Stimulated activated CD4-positive, alpha-beta T cell treated with anti-CD3 and anti-CD28 coated beads, TNF-alpha, amount 100 ng/mL, for 48 hours (primary cell): ENCODE results near the gene OSBP2.
"Not testable (repeated sequence)": the region's sequence is repeated elsewhere in the genome, so short reads cannot be mapped to it uniquely, and the experiment has no call there.

Experiments used
- DNase-seq, 3 donors: peaks; one replicate each; pipeline ENCODE4 v3.0.0-alpha.2; 2020; ENCODE audit warnings: low read depth in 3 of 3

OSBP2 gene

DNA sequence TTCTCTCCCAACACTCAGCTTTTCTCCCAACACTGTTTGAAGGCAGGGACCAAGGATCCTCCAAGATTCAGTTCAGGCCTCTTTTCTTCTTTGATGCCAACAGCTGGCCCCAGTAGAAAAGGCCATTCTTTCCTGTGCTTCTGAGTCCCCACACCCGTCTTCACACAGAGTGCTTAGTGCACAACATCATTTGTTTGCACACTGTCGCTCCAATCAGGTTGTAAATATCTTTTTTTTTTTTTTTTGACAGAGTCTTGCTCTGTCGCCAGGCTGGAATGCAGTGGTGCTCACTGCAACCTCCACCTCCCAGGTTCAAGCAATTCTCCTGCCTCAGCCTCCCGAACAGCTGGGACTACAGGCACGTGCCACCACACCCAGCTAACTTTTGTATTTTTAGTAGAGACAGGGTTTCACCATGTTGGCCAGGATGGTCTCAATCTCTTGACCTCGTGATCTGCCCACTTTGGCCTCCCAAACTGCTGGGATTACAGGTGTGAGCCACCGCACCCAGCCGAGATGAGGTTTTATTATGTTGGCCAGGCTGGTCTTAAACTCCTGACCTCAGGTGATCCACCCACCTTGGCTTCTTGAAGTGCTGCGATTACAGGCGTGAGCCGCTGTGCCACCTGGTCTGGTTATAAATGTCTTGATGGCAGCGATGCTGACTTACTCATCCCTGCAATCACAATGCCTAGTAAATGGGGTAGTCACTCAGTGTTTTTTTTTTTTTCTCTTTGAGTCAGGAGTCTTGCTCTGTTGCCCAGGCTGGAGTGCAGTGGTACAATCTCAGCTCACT, 14.6 kb upstream of the OSBP2 start:
- DNase-seq: not testable (repeated sequence)

DNA sequence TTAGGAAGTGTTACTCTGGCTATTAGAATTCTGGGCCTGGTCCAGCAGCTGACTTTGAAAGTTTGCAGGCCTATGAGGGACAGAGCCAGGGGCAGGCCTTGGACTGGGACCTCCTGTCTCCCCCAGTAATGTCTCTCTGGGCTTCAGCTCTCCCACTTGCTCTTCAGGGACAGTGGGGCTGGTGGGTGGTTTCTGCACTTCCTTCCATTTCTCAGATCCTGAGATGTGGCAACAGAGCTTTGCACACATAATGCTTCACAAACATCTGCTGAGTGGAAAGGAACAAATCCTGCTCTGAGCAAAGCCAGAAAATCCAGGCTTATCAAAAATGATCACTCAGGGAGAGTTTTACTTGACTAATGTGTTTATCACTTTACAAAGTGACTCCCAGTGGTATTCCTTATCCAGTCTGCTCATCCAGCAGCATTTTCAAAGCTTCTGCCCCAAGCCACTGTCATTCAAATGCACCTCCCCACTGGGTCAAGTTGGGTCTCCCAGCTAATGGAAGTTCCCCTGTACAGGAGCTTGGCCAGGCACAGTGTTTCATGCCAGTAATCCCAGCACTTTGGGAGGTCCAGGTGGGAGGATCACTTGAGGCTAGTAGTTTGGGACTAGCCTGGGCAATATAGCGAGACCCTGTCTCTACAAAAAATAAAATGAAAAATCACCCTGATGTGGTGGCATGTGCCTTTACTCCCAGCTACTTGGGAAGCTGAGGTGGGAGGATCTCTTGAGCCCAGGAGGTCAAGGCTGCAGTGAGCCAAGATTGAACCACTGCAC, 13.5 kb upstream of the OSBP2 start:
- no peak for DNase-seq

DNA sequence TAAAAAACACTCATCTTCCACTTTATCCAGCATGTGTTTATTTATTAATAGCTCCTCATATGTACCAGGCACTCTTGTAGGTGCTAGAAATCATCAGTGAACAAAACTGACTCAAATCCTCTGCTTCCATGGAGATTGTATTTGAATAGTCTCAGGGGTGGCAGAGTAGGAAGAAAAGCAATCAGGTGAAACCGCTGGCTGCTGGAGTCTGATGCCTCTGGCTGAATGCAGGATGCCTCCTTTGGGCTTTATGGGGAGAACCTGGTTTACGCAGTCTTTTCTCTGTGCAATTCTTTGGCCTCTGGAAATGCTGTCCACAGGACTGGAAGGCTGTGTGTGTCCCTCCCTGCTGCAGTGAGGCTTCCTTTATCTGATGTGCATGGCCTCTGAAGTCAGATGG, 12.8 kb upstream of the OSBP2 start:
- DNase-seq: no peak

DNA sequence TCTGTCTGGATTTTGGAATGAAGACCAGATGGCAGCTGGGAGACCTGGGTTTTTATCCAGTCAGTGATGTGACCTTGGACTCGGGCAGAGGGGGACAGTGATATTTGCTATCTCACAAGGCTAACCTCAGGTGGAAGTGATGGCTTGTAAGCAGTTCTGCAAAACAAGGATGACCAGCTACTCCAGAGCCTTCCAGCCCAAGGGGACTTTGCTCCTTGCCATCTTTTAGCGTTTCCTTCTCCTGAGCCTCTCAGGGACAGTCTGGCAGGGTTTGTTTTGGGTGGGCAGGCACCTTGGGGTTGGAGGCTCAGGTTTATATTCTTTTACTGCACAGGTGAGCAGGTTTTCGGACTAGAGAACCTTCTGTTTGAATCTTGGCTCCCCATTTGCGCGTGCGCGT, 9.5 kb upstream of the OSBP2 start:
- no peak for DNase-seq

DNA sequence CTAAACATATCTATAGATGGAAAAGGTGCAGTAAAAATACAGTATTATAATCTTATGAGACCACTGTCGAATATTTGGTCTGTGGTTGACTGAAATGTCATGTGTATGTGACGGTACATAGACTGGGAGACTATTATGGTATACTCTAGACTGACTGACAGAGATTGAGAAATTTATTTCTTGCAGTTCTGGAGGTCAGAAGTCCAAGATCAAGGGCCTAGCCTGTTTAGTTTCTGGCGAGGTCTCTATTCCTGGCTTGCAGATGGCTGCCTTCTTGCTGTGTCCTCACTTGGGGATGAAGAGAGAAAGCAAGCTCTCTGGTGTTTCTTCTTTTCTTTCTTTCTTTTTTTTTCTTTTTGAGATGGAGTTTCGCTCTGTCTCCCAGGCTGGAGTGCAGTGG, 7.3 kb upstream of the OSBP2 start:
- DNase-seq: no peak

DNA sequence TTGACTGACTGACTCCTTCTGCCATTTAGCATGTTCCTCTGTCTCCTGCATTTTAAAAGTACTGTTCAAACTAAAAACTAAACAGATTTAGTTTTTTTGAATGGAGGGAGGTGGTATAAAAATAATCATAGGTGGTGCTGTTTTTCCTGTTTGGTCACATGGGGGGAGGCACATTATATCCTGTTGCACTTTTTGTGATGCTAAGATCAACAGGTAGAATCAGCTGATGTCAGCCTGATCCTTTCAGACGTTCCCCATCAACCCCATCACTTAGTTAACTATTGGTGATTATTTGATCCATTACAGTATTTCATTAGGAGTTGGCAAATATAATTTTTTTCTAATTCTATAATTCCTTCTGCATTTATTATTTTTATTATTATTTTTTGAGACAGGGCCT, 5.1 kb upstream of the OSBP2 start:
- DNase-seq: no peak

DNA sequence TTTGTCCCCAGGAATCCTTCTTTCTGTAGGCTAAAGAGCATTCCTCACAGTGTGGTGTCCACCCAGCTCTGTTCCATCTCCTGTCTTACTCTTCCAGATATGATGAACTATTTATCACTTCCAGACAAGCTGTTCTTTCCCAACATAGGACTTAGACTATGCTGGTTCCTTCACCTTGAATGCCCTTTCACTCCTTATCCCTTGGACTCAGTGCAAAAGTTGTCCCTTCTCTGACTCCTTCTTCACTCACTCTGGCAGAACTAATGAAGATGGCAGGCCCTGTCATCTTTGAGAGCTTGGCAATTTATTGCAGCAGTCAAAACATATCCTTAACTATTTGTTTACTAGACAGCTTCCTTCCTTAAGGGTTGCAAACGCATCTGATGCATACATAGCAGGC, 3.5 kb upstream of the OSBP2 start:
- no peak for DNase-seq

DNA sequence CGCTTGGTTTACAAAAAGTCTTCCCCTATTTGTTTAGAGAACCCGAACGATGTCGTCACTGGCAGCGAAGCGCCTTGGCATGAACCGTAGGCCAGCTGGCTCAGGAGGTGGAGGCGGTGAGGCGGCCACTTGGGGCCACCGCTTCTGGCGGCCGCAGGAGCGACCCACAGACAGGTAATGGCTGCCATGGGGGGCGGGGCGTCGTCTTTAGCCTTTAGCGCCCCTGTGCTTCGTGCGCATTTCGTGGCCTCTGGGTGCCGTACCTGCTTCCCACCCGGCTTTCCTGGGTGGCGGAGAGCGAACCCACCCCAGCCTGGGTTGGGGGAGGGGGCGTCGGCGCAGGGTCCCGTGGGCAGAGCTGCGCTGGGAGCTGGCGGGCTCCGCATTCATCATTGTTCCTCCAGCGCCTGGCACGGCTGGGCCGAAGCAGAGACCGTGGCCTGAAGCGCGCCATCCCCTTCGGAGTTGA, 469 bp upstream of the OSBP2 start:
- peak in 2 of 3 donors; percentile 19 to 57 for DNase-seq

DNA sequence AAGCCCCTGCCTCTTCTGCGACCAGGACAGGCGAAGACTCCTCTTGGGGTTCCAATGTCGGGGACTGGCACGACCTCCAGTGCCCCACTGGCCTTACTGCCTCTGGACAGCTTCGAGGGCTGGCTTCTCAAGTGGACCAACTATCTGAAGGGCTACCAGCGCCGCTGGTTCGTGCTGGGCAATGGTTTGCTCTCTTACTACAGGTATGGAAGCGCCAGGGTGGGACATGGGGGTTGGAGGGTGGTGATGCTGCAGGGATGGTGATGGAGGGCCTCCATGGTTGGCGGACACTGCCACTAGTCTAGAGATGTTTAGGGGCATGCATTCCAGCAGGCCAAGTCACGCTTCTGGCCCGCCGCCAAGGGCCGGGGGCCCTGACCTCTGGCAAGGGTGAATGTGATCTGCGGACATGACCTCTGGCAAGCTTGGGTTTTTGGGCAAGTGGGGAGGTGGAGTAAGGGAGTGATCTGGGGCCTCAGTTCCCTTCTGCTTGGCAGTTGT, 727 bp downstream of the OSBP2 start:
- DNase-seq: no peak

DNA sequence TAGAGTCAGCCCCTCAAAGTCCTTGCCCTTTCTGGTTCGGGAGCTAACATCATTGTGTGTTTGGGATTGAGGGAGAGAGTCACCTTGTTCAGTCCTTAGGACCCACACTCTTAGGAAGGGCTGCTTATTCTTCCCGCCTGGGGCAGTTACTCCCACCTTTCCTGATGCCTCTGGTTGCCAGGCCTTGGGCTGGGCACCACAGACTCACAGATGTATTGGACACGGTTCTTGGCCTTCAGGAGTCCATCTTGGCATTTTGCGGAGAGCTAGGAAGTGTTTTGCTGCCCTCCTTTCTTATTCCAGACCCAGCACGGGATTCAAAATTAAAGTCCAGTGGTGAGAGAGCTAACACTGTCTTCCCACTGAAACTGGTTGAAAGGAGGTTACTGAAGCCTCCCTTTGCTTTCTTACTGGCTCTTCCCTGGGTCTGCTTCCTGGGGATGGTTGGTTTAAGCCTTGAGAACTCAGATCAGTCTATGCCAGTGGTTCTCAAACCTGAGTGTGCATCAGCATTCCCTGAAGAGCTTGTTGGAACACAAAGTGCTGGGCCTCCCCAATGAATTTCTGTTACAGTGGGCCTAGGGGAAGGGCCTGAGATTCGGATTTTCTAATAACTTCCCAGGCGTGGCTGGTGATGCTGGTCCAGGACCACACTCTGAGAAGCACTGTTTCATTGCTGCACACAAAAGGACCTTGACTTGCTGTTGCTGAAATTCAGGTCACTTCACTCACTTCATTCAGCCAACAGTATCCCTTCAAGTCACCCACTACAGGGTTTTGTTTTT, 1.4 kb downstream of the OSBP2 start:
- no peak for DNase-seq

DNA sequence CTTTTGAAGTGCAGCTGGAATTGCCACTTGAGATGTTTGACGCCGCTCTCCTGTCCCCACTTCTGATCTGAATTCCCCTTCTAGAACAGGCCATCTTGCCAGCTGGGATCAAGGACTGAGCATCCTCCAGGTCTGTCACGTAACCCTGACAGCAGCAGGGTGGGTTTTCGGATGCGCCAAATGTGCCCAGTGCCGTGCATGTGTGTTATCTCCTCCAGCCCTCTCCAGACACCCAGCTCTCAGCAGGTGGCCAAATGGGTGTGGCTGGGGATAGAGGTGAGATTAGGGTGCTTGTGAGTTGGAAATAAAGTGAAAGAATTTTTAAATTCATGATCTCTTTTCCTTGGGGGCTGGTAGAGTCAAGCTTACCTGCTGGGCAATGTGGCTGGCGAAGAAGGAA, 3.3 kb downstream of the OSBP2 start:
- no peak for DNase-seq

DNA sequence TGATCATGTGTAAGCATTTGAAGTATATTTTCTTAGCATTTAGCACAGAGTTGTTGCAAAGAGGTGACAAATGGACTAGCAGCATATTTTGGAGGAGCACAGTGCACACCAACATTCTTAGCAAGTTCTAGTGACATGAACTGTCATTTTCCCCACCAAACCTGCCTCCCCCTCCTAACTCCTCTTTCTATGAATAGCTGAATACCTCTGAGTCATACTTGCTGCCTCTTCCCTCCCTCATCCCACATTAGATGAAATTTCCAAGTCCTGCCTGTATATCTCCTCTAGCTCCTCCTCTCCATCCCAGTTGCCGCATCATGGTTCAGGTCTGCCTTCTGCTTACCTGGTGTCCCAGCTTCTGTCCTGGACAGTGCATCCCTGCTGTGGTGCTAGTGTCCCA, 7.2 kb downstream of the OSBP2 start:
- no peak for DNase-seq

DNA sequence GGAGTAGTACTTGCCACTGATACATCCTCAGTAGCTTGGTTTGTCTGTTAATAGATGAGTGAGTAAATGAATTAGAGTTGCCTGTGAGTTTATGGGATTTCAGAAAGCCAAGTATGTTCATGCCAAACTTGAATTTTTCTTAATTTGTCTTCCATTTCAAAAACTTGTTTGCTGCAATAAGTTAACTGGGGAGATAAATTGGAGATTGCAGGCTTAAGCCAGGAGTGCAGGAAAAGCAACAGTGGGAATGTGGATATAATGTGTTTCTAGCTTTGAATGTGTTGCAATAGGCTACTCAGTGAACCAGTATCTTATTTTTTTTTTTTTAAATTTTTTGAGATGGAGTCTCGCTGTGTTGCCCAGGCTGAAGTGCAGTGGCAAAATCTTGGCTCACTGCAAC, 8.2 kb downstream of the OSBP2 start:
- no peak for DNase-seq

DNA sequence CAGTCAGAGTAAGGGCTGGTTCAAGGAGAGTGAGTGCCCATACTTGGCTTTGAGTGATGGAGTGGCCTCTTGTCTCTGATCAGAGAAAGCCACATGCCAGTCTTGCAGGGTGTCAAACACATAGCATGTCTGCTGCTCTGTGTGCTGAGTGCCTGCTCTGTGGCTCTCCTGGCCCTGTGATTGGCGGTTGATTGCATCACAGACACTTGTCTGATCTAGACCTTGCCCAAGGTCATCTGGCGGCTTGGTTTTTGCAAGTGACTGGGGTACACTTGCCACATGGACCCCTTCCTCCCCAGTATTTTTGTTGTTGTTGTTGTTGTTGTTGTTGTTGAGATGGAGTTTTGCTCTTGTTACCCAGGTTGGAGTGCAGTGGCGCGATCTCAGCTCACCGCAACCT, 10.3 kb downstream of the OSBP2 start:
- DNase-seq: no peak

DNA sequence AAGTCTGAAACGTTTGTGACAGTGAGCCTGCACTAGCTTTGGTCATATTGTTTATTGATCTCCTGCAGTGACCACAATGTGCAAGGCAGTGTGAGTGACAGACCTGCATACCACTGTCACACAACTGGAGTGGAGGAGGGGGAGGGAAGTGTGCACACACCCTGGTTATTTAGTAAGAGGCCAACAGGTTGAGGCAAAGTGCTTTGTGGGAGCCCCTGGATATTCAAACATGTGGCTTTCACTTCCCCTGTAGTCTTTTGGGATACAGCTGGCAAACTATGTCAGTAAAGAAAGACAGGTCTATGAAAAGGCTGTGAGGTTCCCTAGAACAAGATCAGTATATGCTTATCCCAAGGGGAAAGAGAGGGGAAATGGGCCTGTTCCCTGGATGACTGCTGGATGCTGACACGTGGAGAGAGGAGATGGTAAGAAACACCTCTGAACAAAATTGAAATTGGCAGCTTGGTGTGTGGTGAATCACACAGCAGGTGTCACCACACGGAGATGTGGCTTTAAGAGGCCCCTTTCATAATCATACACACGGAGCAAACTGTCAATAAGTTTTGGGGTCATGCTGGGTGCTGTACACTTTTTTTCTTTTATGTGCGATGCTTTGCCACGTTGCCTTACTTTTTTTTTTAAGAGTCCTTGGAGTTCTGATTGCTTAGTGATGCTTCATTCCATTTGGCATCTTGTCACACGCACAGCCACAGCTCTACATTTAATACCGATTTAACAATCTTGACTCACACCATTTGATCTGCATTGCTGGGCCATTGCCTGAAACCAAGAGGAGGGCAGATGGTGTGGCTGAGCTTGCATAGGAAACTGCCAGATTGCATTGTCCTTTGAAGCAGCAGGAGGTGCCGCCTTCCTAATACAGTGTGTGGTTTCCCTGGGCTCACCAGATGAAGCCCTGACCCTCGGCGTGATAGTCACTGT, 11.3 kb downstream of the OSBP2 start:
- DNase-seq: no peak

DNA sequence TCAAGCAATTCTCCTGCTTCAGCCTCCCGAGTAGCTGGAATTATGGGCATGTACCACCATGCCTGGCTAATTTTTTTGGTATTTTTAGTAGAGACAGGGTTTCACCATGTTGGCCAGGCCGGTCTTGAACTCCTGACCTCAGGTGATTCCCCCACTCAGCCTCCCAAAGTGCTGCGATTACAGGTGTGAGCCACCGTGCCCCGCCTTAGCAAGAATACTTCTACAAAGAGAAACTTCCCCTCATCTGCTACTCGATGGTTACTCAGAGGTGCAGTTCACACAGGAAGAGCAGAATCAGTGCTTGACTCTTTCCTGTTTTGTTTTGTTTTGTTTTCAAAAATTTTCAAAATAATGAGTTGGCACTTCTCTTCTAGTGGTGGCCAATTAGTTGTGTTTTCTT, 15.3 kb downstream of the OSBP2 start:
- DNase-seq: peak in 1 of 3 donors; percentile 48

DNA sequence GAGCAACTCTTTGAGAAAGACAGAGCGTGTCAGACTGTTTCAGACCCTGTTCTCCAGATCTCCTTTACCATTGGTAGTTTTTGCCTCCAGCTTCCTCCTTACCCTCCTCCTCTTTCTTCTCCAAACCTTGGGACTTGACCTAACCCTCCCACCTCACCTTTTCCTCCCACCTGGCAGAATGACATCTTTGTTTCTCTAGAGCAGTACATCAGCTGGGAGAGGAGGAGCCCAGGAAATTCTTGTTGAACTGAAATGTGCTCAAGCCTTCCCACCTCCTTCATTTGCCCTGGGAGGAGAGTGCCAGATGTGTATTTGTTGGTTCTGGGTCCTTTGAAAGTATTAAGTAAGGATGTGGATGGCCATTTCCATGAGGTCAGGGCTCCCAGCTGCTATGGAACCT, 17.4 kb downstream of the OSBP2 start:
- no peak for DNase-seq

DNA sequence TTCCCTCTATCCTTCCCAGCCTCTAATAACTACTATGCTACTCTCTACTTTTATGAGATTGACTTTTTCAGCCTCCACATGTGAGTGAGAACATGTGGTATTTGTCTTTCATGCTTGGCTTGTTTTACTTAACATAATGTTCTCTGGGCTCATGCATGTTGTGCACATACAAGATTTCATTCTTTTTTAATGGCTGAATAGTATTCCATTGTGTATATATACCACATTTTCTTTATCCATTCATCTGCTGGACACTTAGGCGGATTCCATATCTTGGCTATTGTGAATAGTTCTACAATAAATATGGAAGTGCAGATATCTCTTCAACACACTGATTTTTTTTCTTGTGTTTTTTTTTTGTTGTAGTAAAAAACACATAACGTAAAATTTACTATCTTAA, 19.4 kb downstream of the OSBP2 start:
- DNase-seq: no peak

DNA sequence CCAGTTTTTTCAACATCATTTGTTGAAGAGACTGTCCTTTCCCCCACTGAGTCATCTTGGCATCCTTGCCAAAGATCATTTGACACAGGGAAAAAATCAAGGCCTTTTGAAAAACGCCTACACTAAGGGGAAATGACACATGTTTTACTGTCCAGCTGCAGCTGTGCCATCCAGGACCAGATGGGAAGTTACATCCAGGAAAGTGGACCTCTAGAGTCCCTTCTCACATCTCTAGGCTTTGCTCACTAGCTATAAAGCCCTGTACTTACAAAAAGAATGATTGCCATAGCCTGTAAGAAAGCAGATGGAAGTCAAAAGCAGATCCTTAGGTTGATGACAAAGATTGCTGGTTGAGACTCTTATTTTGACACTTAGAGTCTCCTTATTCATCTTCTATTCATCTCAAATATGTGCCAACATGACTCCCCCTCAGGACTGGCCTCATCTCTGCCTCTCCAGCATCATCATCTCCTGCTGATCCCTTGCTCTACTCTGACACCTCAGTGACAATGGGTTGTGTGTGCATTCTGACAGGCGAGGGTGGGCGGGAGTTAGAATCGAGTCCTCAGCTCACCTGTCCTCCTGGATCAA, 22.8 kb downstream of the OSBP2 start:
- no peak for DNase-seq

DNA sequence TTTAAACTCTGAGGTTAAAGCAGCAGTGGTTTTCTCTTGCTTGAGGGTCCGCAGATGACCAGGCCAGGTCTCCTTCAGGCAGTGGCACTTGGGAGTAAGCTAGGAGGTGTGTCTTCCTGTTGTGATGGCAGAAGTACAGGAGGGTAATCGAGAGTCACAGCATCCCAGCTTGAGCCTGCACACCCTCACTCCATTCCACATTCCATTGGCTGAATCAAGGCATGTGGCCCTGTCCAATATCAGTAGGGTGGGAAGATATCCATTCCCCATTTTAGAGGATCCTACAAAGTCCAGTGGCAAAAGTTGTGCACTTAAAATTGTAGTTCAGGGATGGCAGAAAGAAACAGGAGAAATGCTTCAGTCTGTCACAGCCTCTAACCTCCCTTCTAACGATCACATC, 23.3 kb downstream of the OSBP2 start:
- DNase-seq: no peak

DNA sequence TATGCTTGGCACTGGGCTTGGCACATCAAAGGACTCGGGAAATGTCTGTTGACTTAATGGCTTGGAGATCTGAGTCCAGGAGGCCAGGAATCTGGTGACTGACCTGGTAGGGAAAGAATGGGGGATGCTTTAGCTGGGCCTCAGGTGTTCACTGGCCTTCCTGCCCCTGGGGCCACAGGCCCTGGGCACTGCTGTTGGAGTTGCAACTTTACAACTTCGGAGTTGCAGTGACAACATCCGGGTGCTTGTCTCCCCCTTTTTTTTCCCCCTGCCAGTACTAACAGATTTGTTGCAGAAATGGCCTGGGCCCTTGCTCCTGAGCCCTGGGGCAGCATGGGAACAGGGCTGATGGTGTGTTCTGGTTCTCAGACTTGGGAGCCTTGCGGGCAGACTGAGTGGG, 23.8 kb downstream of the OSBP2 start:
- no peak for DNase-seq
